GM12878 (cell line): ENCODE measurements around the gene MARCHF6. TPM values are rescaled to one million over a fixed set of nuclear protein-coding genes. Genes with fewer than 3 reads are reported as not detected.

Source experiments
- ATAC-seq: fragments of 200-7000 bp; cut with Tn5 transposase; 3 replicates; pipeline ENCODE4 v1.9.1; 2020; ENCODE audit warnings: mild to moderate bottlenecking, moderate library complexity
- BruUV-seq: library from RNA; stranded (reverse); fragments of 400-500 nt; replicated peaks from 2 replicates; lab custom pipeline; 2021; lab: Mats Ljungman, UMichigan
- CTCF ChIA-PET: fragments of 300-600 bp; sonication (Branson Sonifier 250); formaldehyde crosslinking; extraction: SDS; loops from one replicate; lab custom pipeline; 2021; ENCODE audit warnings: inconsistent platforms; lab: Yijun Ruan, JAX
- POLR2A ChIA-PET: fragments of 350-600 bp; formaldehyde crosslinking; extraction: SDS; loops from one replicate; lab custom pipeline; 2021; ENCODE audit warnings: inconsistent platforms; lab: Charles Lee
- RAD21 ChIA-PET: fragments of 300-600 bp; sonication (Branson Sonifier 250); formaldehyde crosslinking; loops from one replicate; lab custom pipeline; 2023; ENCODE audit warnings: antibody characterized with exemption; ENCODE audit not compliant: unreplicated experiment; lab: Charles Lee
- SMC1A ChIA-PET: fragments of 300-600 bp; sonication (Branson Sonifier 250); formaldehyde crosslinking; loops from one replicate; lab custom pipeline; 2023; ENCODE audit not compliant: unreplicated experiment, uncharacterized antibody; lab: Charles Lee
- DNase-seq: peaks from one replicate; pipeline ENCODE4 v3.0.0-alpha.2; 2011; ENCODE audit warnings: low read depth, low spot score
- FAIRE-seq: peaks from 3 replicates; lab custom pipeline; 2011; peaks lifted over from hg19 to GRCh38; lab: Jason Lieb, UNC
- H2AFZ ChIP-seq: 2 replicates; pipeline ENCODE4 v1.6.0; 2011; ENCODE audit warnings: low read depth, low read length, control low read depth; ENCODE audit not compliant: control insufficient read depth
- H3K27ac ChIP-seq: 2 replicates; pipeline ENCODE4 v1.5.1; 2011; ENCODE audit warnings: control low read depth; ENCODE audit not compliant: control insufficient read depth, insufficient read depth
- H3K27me3 ChIP-seq, 2 experiments: replicated peaks in 1 of 2; 2 replicates each; pipeline versions ENCODE4 v1.6.0 to v1.6.1; 2011; ENCODE audit warnings: low read length in 1 of 2; ENCODE audit not compliant: control insufficient read depth in 2 of 2, insufficient read depth in 2 of 2
- H3K36me3 ChIP-seq, 2 experiments: 2 replicates each; pipeline ENCODE4 v1.5.1; 2011; ENCODE audit warnings: low read length in 1 of 2; ENCODE audit not compliant: control insufficient read depth in 2 of 2, insufficient read depth in 2 of 2
- H3K4me1 ChIP-seq: 2 replicates; pipeline ENCODE4 v1.6.1; 2011; ENCODE audit warnings: mild to moderate bottlenecking, low read length, moderate library complexity, mixed read lengths; ENCODE audit not compliant: control insufficient read depth, insufficient read depth
- H3K4me2 ChIP-seq: 2 replicates; pipeline ENCODE4 v1.6.0; 2011; ENCODE audit warnings: control low read depth; ENCODE audit not compliant: control insufficient read depth, insufficient read depth
- H3K4me3 ChIP-seq: fragments of 200-600 bp; sonication (generic); 2 replicates; pipeline ENCODE4 v1.5.1; 2016
- H3K79me2 ChIP-seq: 2 replicates; pipeline ENCODE4 v1.6.0; 2011; ENCODE audit warnings: low read length; ENCODE audit not compliant: control insufficient read depth, insufficient read depth
- H3K9ac ChIP-seq: 2 replicates; pipeline ENCODE4 v1.8.0; 2011; ENCODE audit warnings: low read length, control low read depth, mixed read lengths; ENCODE audit not compliant: control insufficient read depth, insufficient read depth
- H3K9me3 ChIP-seq: replicated peaks from 3 replicates; pipeline ENCODE4 v1.5.1; 2011; ENCODE audit warnings: mild to moderate bottlenecking, low read length; ENCODE audit not compliant: control insufficient read depth, insufficient read depth
- H4K20me1 ChIP-seq: 2 replicates; pipeline ENCODE4 v1.6.0; 2011; ENCODE audit not compliant: control insufficient read depth, insufficient read depth
- CHD4 ChIP-seq: fragments of 200-600 bp; sonication (generic); IDR thresholded peaks from 2 replicates; pipeline ENCODE4 v1.6.1; 2016; ENCODE audit warnings: mild to moderate bottlenecking
- ESRRA ChIP-seq: IDR thresholded peaks from 2 replicates; pipeline ENCODE4 v1.6.1; 2012; ENCODE audit warnings: mild to moderate bottlenecking, low read length, improper control_type of control experiment
- EZH2 ChIP-seq: IDR thresholded peaks from 2 replicates; pipeline ENCODE4 v1.6.1; 2012; ENCODE audit warnings: low read depth, mild to moderate bottlenecking, control low read depth, inconsistent platforms, low read length, borderline replicate concordance; ENCODE audit not compliant: control insufficient read depth
- POLR2AphosphoS5 ChIP-seq: IDR thresholded peaks from 2 replicates; pipeline ENCODE4 v1.6.1; 2011; ENCODE audit warnings: mild to moderate bottlenecking, low read length, inconsistent platforms
- RAD21 ChIP-seq: IDR thresholded peaks from 2 replicates; pipeline ENCODE4 v1.6.1; 2011; ENCODE audit warnings: mild to moderate bottlenecking, low read depth, low read length, moderate library complexity; ENCODE audit not compliant: insufficient read depth
- SMARCA5 ChIP-seq: fragments of 450-650 bp; IDR thresholded peaks from 2 replicates; pipeline ENCODE4 v1.6.1; 2017; ENCODE audit warnings: mild to moderate bottlenecking
- SP1 ChIP-seq: IDR thresholded peaks from one replicate; pipeline ENCODE4 v1.6.1; 2011; ENCODE audit warnings: low read depth, low read length
- ZNF24 ChIP-seq: fragments of 450-650 bp; IDR thresholded peaks from 2 replicates; pipeline ENCODE4 v1.6.1; 2017; ENCODE audit warnings: antibody characterized with exemption, mild to moderate bottlenecking
- ZSCAN29 ChIP-seq: fragments of 450-650 bp; IDR thresholded peaks from 2 replicates; pipeline ENCODE4 v1.6.1; 2017; ENCODE audit warnings: mild to moderate bottlenecking, moderate library complexity
- WGBS: methylation state at CpG from one replicate; pipeline ENCODE4 v1.1.6; 2016; ENCODE audit warnings: low lambda C conversion rate; ENCODE audit not compliant: insufficient replicate concordance, insufficient coverage; ENCODE audit errors: missing lambda C conversion rate; 5-methylcytosine and 5-hydroxymethylcytosine counted together
- in situ Hi-C: fragments of 300-500 bp; cut with MboI; formaldehyde crosslinking; loops from 9 replicates; pipeline ENCODE4 v1.14.3; 2018; ENCODE audit warnings: mixed read lengths
- intact Hi-C: fragments of 100-400 bp; cut with micrococcal nuclease; formaldehyde crosslinking; loops from one replicate; pipeline ENCODE4 v1.14.2; 2022; ENCODE audit not compliant: unreplicated experiment
- polyA plus RNA-seq, 11 experiments: library from polyadenylated mRNA; depleted of rRNA in 4 of 11; unstranded in 6 of 11; stranded (reverse) in 5 of 11; fragments of >200 nt; fragmentation: Nextera tagmentation in 4 of 11; fragmentation: Illumina TruSeq in 1 of 11; extraction: Ambion mirVana in 4 of 11; extraction: Trizol in 1 of 11; gene quantifications; 1 replicate in 1 of 11; 2 replicates in 10 of 11; pipeline versions ENCODE4 v1.2.1 to v1.2.3, GENCODE V29; 2011 to 2016; ENCODE audit warnings: inconsistent platforms in 2 of 11, missing spikeins in 2 of 11, low read depth in 1 of 11
- total RNA-seq, 4 experiments: library from RNA; depleted of rRNA in 3 of 4; stranded (reverse); fragments of >200 nt in 3 of 4; fragmentation: Illumina TruSeq in 1 of 4; extraction: Trizol in 1 of 4; gene quantifications; 2 replicates each; pipeline versions ENCODE4 v1.2.1 to v1.2.3, GENCODE V29; 2013 to 2021
- TF ChIP-seq, protein P1 (sequence below): IDR thresholded peaks from 2 replicates; pipeline ENCODE4 v1.6.1; 2012; ENCODE audit warnings: low read depth, low read length, improper control_type of control experiment
- TF ChIP-seq, protein P2 (sequence below): fragments of 450-650 bp; IDR thresholded peaks from 2 replicates; pipeline ENCODE4 v1.6.1; 2017; ENCODE audit warnings: borderline replicate concordance
- TF ChIP-seq, protein P3 (sequence below): IDR thresholded peaks from 2 replicates; pipeline ENCODE4 v1.6.1; 2011; ENCODE audit warnings: low read depth, low read length, improper control_type of control experiment, borderline replicate concordance
- TF ChIP-seq, protein P4 (sequence below): fragments of 450-650 bp; formaldehyde crosslinking; IDR thresholded peaks from 2 replicates; pipeline ENCODE4 v1.4.0; 2022; ENCODE audit warnings: mild to moderate bottlenecking, moderate library complexity

Gene MARCHF6
- total and polyA plus RNA-seq, 10 of the 15 experiments (the other 5 are each of a cell fraction or from before 2014, with no cell fraction given) = 39.1 to 172 (median 61.0) TPM

DNA sequence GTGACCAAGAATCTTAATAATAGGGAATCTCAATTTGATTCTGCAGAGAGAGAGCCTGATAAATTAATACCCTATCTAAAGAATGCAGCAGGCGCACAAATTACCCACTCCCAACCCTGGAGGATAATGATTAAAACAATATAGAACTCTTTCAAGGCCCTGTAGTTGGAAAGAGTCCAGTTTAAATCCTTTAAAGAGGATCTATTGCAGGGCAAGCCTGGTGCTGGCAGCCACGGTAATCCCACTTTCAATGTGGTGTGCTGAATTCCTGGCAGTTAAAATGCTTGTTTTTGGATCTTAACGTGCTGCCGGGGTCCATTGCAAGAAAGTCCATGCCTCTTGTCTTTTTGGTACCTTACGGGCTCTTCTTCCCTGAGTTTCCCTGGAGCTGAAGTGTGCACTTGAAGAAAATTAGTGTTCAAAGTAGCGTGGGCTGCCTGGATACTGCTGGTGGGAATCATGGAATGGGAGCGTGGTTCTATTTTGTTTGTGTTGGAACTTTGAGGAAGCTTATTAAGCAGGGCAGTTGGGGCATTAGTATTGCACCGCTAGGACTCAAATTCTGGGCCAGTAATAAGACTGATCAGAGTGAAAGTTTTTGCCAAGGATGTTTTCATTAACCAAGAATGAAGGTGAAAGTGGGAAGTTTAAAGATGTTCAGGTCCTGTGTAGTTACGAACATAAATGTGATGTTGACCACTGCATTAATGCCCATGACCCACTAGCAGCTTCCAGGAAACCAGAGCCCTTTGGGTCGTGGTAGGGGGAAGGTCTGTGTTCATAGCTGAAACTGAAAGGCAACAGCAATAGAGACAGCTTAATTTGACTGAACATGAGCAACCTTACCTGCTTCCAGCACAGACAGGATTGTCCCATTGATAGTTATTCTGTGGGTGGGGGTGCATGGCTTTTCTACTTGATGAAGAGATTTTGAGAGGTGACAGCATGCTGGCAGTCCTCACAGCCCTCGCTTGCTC, 20.8 kb downstream of the MARCHF6 start:
- Histone ChIP-seq H3K9me3 (peaks cover 2% of the 10 kb centered on the region; the same call in 2 of the 3 replicates), H2AFZ (no peak overlapping the region), H3K4me3 (no peak overlapping the region), H3K27ac (no peak overlapping the region), H3K36me3 (peaks cover 6 to 10% of the 10 kb centered on the region in 2 experiments; a peak in 3 of 4 replicates), H3K27me3 (no peaks in the 10 kb centered on the region), H4K20me1 (0 out of 2 replicates have a peak, but pooled peaks cover 2% of the 10 kb centered on the region), H3K4me2 (no peak overlapping the region), H3K79me2 (peaks cover 71% of the 10 kb centered on the region), H3K4me1 (no peaks in the 10 kb centered on the region), H3K9ac (no peak overlapping the region)
- no peak for FAIRE-seq
- intact Hi-C loops (no loop called here), in situ Hi-C loops (no loop called here)
- POLR2A ChIA-PET = interaction anchor here (0.6 to 1.4 kb wide), 2 partner anchors 17 to 45 kb away, joined by 4 read pairs; no protein-coding TSS in a partner anchor
- CTCF ChIA-PET = interaction anchor here (1.2 kb wide), 1 partner anchor 10 kb away, joined by 5 read pairs; no protein-coding TSS in a partner anchor
- SMC1A ChIA-PET = interaction anchor here (0.6 to 1.0 kb wide), 3 partner anchors 15 to 1358 kb away, joined by 3 to 5 read pairs (median 3); no protein-coding TSS in a partner anchor
- BruUV-seq = no TSS peak
- 81% methylated on average over 11 of the region's 11 CpGs for WGBS
- RAD21 ChIA-PET = no interaction called here
- ATAC-seq = peak; percentile 57
- DNase-seq = no peak
- TF ChIP-seq POLR2AphosphoS5 (no peak), SP1 (no peak), ZSCAN29 (no peak), ESRRA (no peak), SMARCA5 (no peak), RAD21 (no peak), EZH2 (no peak), ZNF24 (no peak), CHD4 (no peak)
- TF ChIP-seq, protein P1, sequence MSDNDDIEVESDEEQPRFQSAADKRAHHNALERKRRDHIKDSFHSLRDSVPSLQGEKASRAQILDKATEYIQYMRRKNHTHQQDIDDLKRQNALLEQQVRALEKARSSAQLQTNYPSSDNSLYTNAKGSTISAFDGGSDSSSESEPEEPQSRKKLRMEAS = no peak
- TF ChIP-seq, protein P2, sequence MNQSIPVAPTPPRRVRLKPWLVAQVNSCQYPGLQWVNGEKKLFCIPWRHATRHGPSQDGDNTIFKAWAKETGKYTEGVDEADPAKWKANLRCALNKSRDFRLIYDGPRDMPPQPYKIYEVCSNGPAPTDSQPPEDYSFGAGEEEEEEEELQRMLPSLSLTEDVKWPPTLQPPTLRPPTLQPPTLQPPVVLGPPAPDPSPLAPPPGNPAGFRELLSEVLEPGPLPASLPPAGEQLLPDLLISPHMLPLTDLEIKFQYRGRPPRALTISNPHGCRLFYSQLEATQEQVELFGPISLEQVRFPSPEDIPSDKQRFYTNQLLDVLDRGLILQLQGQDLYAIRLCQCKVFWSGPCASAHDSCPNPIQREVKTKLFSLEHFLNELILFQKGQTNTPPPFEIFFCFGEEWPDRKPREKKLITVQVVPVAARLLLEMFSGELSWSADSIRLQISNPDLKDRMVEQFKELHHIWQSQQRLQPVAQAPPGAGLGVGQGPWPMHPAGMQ = no peak
- TF ChIP-seq, protein P3, sequence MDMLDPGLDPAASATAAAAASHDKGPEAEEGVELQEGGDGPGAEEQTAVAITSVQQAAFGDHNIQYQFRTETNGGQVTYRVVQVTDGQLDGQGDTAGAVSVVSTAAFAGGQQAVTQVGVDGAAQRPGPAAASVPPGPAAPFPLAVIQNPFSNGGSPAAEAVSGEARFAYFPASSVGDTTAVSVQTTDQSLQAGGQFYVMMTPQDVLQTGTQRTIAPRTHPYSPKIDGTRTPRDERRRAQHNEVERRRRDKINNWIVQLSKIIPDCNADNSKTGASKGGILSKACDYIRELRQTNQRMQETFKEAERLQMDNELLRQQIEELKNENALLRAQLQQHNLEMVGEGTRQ = no peak
- TF ChIP-seq, protein P4, sequence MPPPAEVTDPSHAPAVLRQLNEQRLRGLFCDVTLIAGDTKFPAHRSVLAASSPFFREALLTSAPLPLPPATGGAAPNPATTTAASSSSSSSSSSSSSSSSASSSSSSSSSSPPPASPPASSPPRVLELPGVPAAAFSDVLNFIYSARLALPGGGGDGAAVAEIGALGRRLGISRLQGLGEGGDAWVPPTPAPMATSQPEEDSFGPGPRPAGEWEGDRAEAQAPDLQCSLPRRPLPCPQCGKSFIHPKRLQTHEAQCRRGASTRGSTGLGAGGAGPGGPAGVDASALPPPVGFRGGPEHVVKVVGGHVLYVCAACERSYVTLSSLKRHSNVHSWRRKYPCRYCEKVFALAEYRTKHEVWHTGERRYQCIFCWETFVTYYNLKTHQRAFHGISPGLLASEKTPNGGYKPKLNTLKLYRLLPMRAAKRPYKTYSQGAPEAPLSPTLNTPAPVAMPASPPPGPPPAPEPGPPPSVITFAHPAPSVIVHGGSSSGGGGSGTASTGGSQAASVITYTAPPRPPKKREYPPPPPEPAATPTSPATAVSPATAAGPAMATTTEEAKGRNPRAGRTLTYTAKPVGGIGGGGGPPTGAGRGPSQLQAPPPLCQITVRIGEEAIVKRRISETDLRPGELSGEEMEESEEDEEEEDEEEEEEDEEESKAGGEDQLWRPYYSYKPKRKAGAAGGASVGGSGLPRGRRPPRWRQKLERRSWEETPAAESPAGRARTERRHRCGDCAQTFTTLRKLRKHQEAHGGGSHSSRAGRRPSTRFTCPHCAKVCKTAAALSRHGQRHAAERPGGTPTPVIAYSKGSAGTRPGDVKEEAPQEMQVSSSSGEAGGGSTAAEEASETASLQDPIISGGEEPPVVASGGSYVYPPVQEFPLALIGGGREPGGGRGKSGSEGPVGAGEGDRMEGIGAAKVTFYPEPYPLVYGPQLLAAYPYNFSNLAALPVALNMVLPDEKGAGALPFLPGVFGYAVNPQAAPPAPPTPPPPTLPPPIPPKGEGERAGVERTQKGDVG = no peak
